Measurements from ENCODE around the gene DOCK6. TPM values are rescaled to one million over a fixed set of nuclear protein-coding genes. Genes with fewer than 3 reads are reported as not detected.
"Not testable (repeated sequence)": the region's sequence is repeated elsewhere in the genome, so short reads cannot be mapped to it uniquely, and the experiment has no call there.

The DOCK6 gene
- total RNA-seq, 1 donor from 2014 or later, result 7.7 TPM

DNA sequence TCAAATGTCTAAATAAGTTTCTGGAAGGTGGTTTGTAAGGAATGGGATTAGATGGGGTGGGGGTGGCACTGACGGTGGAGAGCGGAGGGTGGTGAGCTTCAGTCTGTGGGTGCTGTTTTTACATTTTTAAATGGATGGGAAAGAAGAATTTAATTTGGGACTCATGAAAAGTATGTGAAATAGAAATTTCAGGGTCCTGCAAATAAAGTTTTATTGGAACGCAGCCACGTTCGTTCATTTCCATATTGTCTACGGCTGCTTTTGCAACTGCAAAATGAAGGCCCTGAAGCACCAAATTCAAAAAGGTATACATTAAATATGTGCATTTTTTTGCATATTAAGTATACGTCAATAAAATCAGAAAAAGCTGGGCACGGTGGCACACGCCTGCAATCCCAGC, 74.9 kb downstream of the DOCK6 start:
- peaks cover 13% of the 10 kb centered on the region for H3K4me1 Mint-ChIP-seq
- ATAC-seq (ENCODE audit: low read depth) (no peak), DNase-seq (no peak)
- no peaks in the 10 kb centered on the region for H3K36me3 Mint-ChIP-seq (ENCODE audit: low read depth)
- TF ChIP-seq, protein P1, sequence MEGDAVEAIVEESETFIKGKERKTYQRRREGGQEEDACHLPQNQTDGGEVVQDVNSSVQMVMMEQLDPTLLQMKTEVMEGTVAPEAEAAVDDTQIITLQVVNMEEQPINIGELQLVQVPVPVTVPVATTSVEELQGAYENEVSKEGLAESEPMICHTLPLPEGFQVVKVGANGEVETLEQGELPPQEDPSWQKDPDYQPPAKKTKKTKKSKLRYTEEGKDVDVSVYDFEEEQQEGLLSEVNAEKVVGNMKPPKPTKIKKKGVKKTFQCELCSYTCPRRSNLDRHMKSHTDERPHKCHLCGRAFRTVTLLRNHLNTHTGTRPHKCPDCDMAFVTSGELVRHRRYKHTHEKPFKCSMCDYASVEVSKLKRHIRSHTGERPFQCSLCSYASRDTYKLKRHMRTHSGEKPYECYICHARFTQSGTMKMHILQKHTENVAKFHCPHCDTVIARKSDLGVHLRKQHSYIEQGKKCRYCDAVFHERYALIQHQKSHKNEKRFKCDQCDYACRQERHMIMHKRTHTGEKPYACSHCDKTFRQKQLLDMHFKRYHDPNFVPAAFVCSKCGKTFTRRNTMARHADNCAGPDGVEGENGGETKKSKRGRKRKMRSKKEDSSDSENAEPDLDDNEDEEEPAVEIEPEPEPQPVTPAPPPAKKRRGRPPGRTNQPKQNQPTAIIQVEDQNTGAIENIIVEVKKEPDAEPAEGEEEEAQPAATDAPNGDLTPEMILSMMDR (IDR thresholded peaks at IDR 0.05), result no peak
- H3K9me3 Mint-ChIP-seq, result no peaks in the 10 kb centered on the region
- POLR2A ChIA-PET, result no interaction called here
- intact Hi-C loops (cut with micrococcal nuclease), result no loop called here
- no peak overlapping the region for H3K27ac Mint-ChIP-seq
- no peak overlapping the region for H3K4me3 Mint-ChIP-seq
- CTCF ChIA-PET, result no interaction called here
- H3K27me3 Mint-ChIP-seq, result peaks cover 4% of the 10 kb centered on the region

DNA sequence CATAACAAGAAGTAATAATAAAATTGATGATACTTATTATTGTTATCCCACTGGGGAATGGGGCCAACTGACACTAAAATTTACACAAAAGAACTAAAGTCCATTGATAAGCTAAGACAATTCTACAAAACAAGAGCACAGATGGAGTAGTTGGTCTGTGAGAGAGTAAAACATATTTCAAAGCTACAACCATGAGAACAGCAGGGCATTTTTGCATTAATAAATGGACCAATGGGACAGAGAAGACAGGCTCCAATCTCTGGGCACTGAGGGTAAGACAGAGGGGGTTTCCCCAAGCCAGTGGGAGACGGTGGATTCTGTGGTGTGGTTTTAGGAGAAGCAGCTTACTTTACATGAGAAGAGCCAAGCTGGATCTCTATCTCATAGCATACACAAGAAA, 79.3 kb downstream of the DOCK6 start:
- H3K27me3 Mint-ChIP-seq, result peaks cover 9% of the 10 kb centered on the region
- H3K36me3 Mint-ChIP-seq (ENCODE audit: low read depth), result no peaks in the 10 kb centered on the region
- intact Hi-C loops (cut with micrococcal nuclease), result no loop called here
- TF ChIP-seq, protein P1 (IDR thresholded peaks at IDR 0.05), result no peak
- H3K4me3 Mint-ChIP-seq, result no peak overlapping the region
- POLR2A ChIA-PET, result interaction anchor here (0.7 kb wide), 1 partner anchor 26 kb away, joined by 8 read pairs; no protein-coding TSS in a partner anchor
- no peak overlapping the region for H3K27ac Mint-ChIP-seq
- ATAC-seq (ENCODE audit: low read depth) (no peak), DNase-seq (no peak)
- H3K4me1 Mint-ChIP-seq, result peaks cover 20% of the 10 kb centered on the region
- CTCF ChIA-PET, result no interaction called here
- H3K9me3 Mint-ChIP-seq, result no peaks in the 10 kb centered on the region

DNA sequence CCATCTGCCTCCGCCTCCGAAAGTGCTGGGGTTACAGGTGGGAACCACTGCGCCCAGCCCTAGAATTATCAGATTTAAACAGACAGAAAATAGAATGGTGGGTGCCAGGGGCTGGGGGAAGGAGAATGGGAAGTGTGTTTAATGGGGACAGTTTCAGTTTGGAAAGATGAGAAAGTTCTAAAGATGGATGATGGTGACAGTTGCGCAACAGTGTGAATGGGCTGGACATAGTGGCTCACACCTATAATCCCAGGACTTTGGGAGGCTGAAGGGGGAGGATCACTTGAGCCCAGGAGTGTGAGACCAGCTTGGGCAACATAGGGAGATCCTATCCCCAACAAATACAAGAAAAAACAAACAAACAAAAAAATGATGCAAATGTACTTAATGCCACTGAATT, 80.8 kb downstream of the DOCK6 start:
- ATAC-seq (ENCODE audit: low read depth) (no peak), DNase-seq (no peak)
- Mint-ChIP-seq H3K36me3 (ENCODE audit: low read depth) (no peaks in the 10 kb centered on the region), H3K27me3 (peaks cover 11% of the 10 kb centered on the region), H3K27ac (peak overlapping the region; percentile 12), H3K4me3 (no peak overlapping the region), H3K9me3 (no peaks in the 10 kb centered on the region), H3K4me1 (peaks cover 20% of the 10 kb centered on the region)
- TF ChIP-seq, protein P1 (IDR thresholded peaks at IDR 0.05), result no peak
- ChIA-PET CTCF (no interaction called here), POLR2A (no interaction called here)
- intact Hi-C loops (cut with micrococcal nuclease), result no loop called here

DNA sequence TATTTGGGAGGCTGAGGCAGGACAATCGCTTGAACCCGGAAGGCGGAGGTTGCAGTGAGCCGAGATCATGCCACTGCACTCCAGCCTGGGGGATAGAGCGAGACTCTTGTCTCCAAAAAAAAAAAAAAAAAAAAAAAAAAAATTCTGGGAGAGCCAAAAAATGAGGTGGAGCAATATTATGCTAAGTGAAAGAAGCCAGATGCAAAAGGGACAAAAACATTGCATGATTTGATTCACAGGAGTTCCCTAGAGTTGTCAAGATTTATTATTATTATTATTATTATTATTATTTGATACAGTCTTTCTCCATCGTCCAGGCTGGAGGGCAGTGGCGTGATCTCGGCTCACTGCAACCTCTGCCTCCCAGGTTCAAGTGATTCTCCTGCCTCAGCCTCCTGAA, 81.3 kb downstream of the DOCK6 start:
- POLR2A ChIA-PET, result interaction anchor here (0.6 kb wide), 2 partner anchors 31 to 143 kb away, joined by 3 to 4 read pairs; no protein-coding TSS in a partner anchor
- DNase-seq; H3K9me3 Mint-ChIP-seq; ATAC-seq (ENCODE audit: low read depth); CTCF ChIA-PET; H3K4me3 Mint-ChIP-seq; H3K27ac Mint-ChIP-seq; H3K36me3 Mint-ChIP-seq (ENCODE audit: low read depth): not testable (repeated sequence)
- Mint-ChIP-seq H3K27me3 (peaks cover 11% of the 10 kb centered on the region), H3K4me1 (peaks cover 20% of the 10 kb centered on the region)
- intact Hi-C loops (cut with micrococcal nuclease), result loop anchor here (1.0 kb wide), 1 partner anchor 16 kb away; the partner anchor contains the start of gene KANK2

DNA sequence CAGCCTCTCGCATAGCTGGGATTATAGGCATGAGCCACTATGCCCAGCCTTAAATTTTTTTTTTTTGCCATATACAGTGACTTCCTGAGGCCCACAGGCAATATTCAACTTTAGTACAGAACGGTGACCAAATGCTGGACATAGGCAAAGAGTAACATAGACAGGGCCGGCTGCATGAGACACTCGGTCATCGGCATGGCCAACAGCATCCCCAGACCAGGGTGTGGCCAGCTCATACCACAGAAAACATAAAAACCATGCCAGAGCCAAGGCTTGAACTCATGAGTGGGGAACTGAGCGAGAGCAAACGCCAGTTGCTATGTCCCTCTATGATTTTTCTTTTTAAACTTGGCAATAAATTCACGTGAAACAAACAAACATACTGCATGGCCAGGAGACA, 82.0 kb downstream of the DOCK6 start:
- ChIA-PET POLR2A (interaction anchor here (0.6 kb wide), 2 partner anchors 32 to 143 kb away, joined by 3 to 4 read pairs; no protein-coding TSS in a partner anchor), CTCF (no interaction called here)
- Mint-ChIP-seq H3K27ac (peak overlapping the region; percentile 21), H3K9me3 (no peaks in the 10 kb centered on the region), H3K36me3 (ENCODE audit: low read depth) (no peaks in the 10 kb centered on the region), H3K27me3 (peaks cover 11% of the 10 kb centered on the region), H3K4me3 (peak overlapping the region; percentile 70), H3K4me1 (peaks cover 20% of the 10 kb centered on the region)
- no peak for DNase-seq
- TF ChIP-seq, protein P1 (IDR thresholded peaks at IDR 0.05), result no peak
- intact Hi-C loops (cut with micrococcal nuclease), result loop anchor here (1.0 kb wide), 1 partner anchor 17 kb away; the partner anchor contains the start of gene KANK2
- ATAC-seq (ENCODE audit: low read depth), result no peak
